GM12872 (cell line): Measurements from ENCODE around the gene COX4I2.

Experiments
- TF ChIP-seq, protein P1 (sequence below): IDR thresholded peaks from 3 replicates; pipeline ENCODE4 v1.5.1; 2011; ENCODE audit warnings: low read depth, mild to moderate bottlenecking, low read length, moderate library complexity; ENCODE audit not compliant: insufficient read depth

The COX4I2 gene

GRCh38 chr20:31617432-31618104 lies 20.1 kb upstream of the COX4I2 start:
- TF ChIP-seq, protein P1, sequence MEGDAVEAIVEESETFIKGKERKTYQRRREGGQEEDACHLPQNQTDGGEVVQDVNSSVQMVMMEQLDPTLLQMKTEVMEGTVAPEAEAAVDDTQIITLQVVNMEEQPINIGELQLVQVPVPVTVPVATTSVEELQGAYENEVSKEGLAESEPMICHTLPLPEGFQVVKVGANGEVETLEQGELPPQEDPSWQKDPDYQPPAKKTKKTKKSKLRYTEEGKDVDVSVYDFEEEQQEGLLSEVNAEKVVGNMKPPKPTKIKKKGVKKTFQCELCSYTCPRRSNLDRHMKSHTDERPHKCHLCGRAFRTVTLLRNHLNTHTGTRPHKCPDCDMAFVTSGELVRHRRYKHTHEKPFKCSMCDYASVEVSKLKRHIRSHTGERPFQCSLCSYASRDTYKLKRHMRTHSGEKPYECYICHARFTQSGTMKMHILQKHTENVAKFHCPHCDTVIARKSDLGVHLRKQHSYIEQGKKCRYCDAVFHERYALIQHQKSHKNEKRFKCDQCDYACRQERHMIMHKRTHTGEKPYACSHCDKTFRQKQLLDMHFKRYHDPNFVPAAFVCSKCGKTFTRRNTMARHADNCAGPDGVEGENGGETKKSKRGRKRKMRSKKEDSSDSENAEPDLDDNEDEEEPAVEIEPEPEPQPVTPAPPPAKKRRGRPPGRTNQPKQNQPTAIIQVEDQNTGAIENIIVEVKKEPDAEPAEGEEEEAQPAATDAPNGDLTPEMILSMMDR: no peak

DNA sequence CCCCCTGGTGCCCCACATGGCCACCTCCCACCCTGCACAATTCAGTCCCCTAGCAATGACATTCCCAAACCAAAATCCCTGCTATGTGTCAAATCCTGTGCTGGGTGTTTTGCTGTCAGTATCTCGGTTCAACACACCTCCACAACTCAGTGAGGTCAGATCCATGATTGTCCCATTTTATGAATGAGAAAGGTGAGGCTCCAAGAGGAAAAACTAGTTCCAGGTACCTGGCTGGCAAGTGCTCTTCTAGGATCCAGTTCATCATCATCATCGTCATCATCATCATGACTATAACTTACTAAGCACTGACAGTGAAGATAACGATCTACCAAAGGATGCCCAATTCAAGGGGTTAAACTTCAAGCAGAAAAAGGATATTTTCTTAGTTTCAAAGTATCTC lies 17.5 kb upstream of the COX4I2 start:
- TF ChIP-seq, protein P1: no peak

- TF ChIP-seq, protein P1: no peak
These were observed 7.4 kb upstream of the COX4I2 start for GRCh38 chr20:31630187-31630790.

- TF ChIP-seq, protein P1: no peak
These were observed 5.0 kb upstream of the COX4I2 start for GRCh38 chr20:31632548-31633338.

DNA sequence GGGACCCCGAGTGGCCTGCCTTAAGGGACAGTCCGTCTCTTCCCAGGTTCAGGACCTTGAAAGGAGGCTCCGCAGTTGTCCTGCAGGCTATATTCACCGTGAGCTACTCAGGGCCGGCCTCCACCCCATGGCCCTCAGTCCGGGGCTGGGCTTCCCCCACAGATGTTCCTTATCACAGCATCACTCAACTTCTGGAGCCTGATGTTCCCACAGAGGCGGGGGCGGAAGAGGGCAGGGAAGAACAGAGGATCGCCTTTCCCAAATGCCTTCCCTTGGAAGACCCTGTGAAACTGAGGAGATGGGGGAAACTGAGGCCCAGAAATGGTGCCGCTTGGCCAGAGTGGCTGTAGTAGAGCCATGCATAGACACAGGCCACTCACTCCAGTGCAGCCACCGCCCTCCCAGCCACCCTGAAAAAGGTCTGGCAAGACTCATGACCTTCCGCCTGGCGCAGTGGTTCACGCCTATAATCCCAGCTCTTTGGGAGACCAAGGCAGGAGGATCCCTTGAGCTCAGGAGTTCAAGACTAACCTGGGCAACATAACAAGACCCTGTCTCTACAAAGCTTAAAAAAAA lies 4.3 kb upstream of the COX4I2 start:
- TF ChIP-seq, protein P1: no peak

- TF ChIP-seq, protein P1: no peak
These were observed 605 bp downstream of the COX4I2 start for GRCh38 chr20:31638317-31638716.

DNA sequence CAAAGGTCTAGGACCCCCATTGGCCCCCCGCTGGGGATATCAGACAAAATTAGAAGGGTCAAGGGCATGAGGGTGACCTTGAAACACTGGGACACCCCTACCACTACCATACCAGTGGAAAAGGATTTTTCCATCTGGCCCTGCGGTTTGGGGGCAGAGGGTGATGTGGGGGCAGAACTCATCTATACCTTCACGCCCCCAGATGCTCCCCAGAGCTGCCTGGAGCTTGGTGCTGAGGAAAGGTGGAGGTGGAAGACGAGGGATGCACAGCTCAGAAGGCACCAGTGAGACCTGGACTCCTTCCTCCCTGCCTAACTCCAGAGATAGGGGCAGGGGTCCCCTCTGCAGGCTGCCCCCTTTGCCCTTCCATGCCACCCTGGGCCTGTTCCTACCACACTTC lies 1.1 kb downstream of the COX4I2 start:
- TF ChIP-seq, protein P1: no peak
